OCI-LY7 (cell line): ENCODE data around the gene FFAR2. TPM values are rescaled to one million over a fixed set of nuclear protein-coding genes. Genes with fewer than 3 reads are reported as not detected.

Experiments
- BruUV-seq: library from RNA; stranded (reverse); fragments of 400-500 nt; replicated peaks from 2 replicates; lab custom pipeline; 2021; lab: Mats Ljungman, UMichigan
- CTCF ChIA-PET: fragments of 300-600 bp; sonication (Branson Sonifier 250); formaldehyde crosslinking; loops from one replicate; lab custom pipeline; 2022; ENCODE audit warnings: antibody characterized with exemption; ENCODE audit not compliant: unreplicated experiment; lab: Charles Lee
- POLR2A ChIA-PET: fragments of 300-600 bp; sonication (Branson Sonifier 250); formaldehyde crosslinking; loops from one replicate; lab custom pipeline; 2022; ENCODE audit warnings: antibody characterized with exemption; lab: Charles Lee
- DNase-seq: peaks from one replicate; pipeline ENCODE4 v3.0.0-alpha.2; 2015; ENCODE audit warnings: low spot score
- H2AFZ ChIP-seq: fragments of 200-600 bp; sonication (generic), shearing (Covaris generic); 2 replicates; pipeline ENCODE4 v1.6.1; 2014; ENCODE audit warnings: mild to moderate bottlenecking, antibody characterized with exemption, low read length, moderate library complexity
- H3K27ac ChIP-seq: fragments of 200-600 bp; sonication (generic); 2 replicates; pipeline ENCODE4 v1.5.1; 2014; ENCODE audit warnings: mixed run types, low read depth, mild to moderate bottlenecking, moderate library complexity, low read length, inconsistent platforms; ENCODE audit not compliant: poor library complexity, severe bottlenecking
- H3K36me3 ChIP-seq: fragments of 200-600 bp; sonication (generic); 2 replicates; pipeline ENCODE4 v1.6.1; 2014; ENCODE audit warnings: mild to moderate bottlenecking, antibody characterized with exemption, low read length, moderate library complexity, mixed read lengths; ENCODE audit not compliant: insufficient read depth
- H3K4me1 ChIP-seq: fragments of 200-600 bp; sonication (generic); 2 replicates; pipeline ENCODE4 v1.5.1; 2014; ENCODE audit warnings: mild to moderate bottlenecking, low read length; ENCODE audit not compliant: insufficient read depth, poor library complexity, severe bottlenecking
- H3K4me2 ChIP-seq: fragments of 200-600 bp; sonication (generic); 2 replicates; pipeline ENCODE4 v1.6.1; 2014; ENCODE audit warnings: mild to moderate bottlenecking, low read length
- H3K4me3 ChIP-seq: fragments of 200-600 bp; sonication (generic); 2 replicates; pipeline ENCODE4 v1.5.1; 2014; ENCODE audit warnings: mild to moderate bottlenecking, low read depth, low read length; ENCODE audit not compliant: poor library complexity, severe bottlenecking
- H3K79me2 ChIP-seq: fragments of 200-600 bp; sonication (generic); 2 replicates; pipeline ENCODE4 v1.6.1; 2016; ENCODE audit warnings: low read depth, mild to moderate bottlenecking, low read length, moderate library complexity, mixed read lengths; ENCODE audit not compliant: insufficient read depth
- H3K9me2 ChIP-seq: fragments of 200-600 bp; sonication (generic); 2 replicates; pipeline ENCODE4 v1.6.1; 2016; ENCODE audit warnings: mild to moderate bottlenecking, low read length, mixed read lengths; ENCODE audit not compliant: insufficient read depth
- H3K9me3 ChIP-seq: fragments of 200-600 bp; sonication (generic); 2 replicates; pipeline ENCODE4 v1.6.1; 2014; ENCODE audit warnings: mild to moderate bottlenecking, mixed run types, low read length, mixed read lengths
- H4K20me1 ChIP-seq: fragments of 200-600 bp; sonication (generic); 2 replicates; pipeline ENCODE4 v1.6.1; 2014; ENCODE audit warnings: mild to moderate bottlenecking, antibody characterized with exemption, low read length, moderate library complexity, mixed read lengths; ENCODE audit not compliant: insufficient read depth
- CTCF ChIP-seq: fragments of 200-600 bp; sonication (generic); conservative IDR thresholded peaks from 2 replicates; pipeline ENCODE4 v1.5.1; 2014; ENCODE audit warnings: mild to moderate bottlenecking, antibody characterized with exemption, low read length, moderate library complexity, mixed read lengths
- EZH2phosphoT487 ChIP-seq: fragments of 200-600 bp; sonication (generic); IDR thresholded peaks from 2 replicates; pipeline ENCODE4 v1.6.1; 2018; ENCODE audit warnings: low read depth, borderline replicate concordance, mild to moderate bottlenecking, mixed run types, antibody characterized with exemption, low read length, moderate library complexity, mixed read lengths
- intact Hi-C: fragments of 100-400 bp; cut with micrococcal nuclease; formaldehyde crosslinking; loops from one replicate; pipeline ENCODE4 v1.10.0; 2022; ENCODE audit not compliant: unreplicated experiment
- total RNA-seq, 2 experiments: library from RNA; depleted of rRNA in 1 of 2; stranded (reverse); fragments of >200 nt in 1 of 2; shearing (Covaris generic) in 1 of 2; gene quantifications; 2 replicates each; pipeline ENCODE4 v1.2.3, GENCODE V29; 2014 to 2022

Gene FFAR2
- total RNA-seq, 2 experiments from 2014 or later: not detected

- DNase-seq: no peak
- H3K36me3 ChIP-seq: no peaks in the 10 kb centered on the region
- no TSS peak for BruUV-seq
- no peaks in the 10 kb centered on the region for H3K79me2 ChIP-seq
- ChIA-PET POLR2A (no interaction called here), CTCF (no interaction called here)
- H4K20me1 ChIP-seq: no peaks in the 10 kb centered on the region
- TF ChIP-seq EZH2phosphoT487 (no peak), CTCF (no peak)
- H3K9me2 ChIP-seq: no peaks in the 10 kb centered on the region
- no peak overlapping the region for H3K4me3 ChIP-seq
- intact Hi-C loops: no loop called here
- no peak overlapping the region for H3K27ac ChIP-seq
- H3K4me1 ChIP-seq: no peaks in the 10 kb centered on the region
- no peak overlapping the region for H3K4me2 ChIP-seq
- no peak overlapping the region for H2AFZ ChIP-seq
- no peaks in the 10 kb centered on the region for H3K9me3 ChIP-seq
Observed at GRCh38 chr19:35498220-35498619, 50.2 kb downstream of the FFAR2 start.

GRCh38 chr19:35498984-35499527 is 51.0 kb downstream of the FFAR2 start:
- no peak overlapping the region for H2AFZ ChIP-seq
- BruUV-seq: no TSS peak
- TF ChIP-seq EZH2phosphoT487 (no peak), CTCF (no peak)
- no peak overlapping the region for H3K4me3 ChIP-seq
- H3K36me3 ChIP-seq: no peaks in the 10 kb centered on the region
- H3K4me2 ChIP-seq: no peak overlapping the region
- DNase-seq: no peak
- H3K9me3 ChIP-seq: no peaks in the 10 kb centered on the region
- no peaks in the 10 kb centered on the region for H4K20me1 ChIP-seq
- H3K4me1 ChIP-seq: no peaks in the 10 kb centered on the region
- POLR2A ChIA-PET: no interaction called here
- H3K79me2 ChIP-seq: no peaks in the 10 kb centered on the region
- CTCF ChIA-PET: no interaction called here
- H3K9me2 ChIP-seq: no peaks in the 10 kb centered on the region
- no peak overlapping the region for H3K27ac ChIP-seq
- intact Hi-C loops: no loop called here

DNA sequence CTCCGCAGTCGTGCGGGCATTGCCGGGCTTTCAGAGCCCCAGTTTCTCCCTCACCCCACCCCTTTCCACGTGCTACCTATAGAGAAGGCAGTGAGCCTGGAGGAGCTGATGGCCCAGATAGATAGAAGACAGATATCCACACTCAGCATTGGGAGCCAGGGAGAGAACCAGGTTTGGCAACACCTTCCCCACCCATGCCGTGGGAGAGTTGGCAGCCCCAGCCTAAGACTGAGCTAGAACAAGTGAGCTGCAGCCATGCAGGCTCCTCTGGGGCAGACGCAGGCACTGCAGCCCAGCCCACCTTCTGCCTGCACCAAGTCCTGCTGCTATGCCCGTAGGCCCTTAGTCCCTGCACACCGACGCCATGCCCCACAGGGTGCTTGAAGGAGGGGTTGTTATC is 52.6 kb downstream of the FFAR2 start:
- CTCF ChIA-PET: no interaction called here
- no peaks in the 10 kb centered on the region for H3K9me3 ChIP-seq
- intact Hi-C loops: no loop called here
- no peaks in the 10 kb centered on the region for H3K4me1 ChIP-seq
- POLR2A ChIA-PET: no interaction called here
- BruUV-seq: no TSS peak
- DNase-seq: no peak
- H3K79me2 ChIP-seq: no peaks in the 10 kb centered on the region
- no peak overlapping the region for H3K27ac ChIP-seq
- H3K4me2 ChIP-seq: no peak overlapping the region
- H4K20me1 ChIP-seq: no peaks in the 10 kb centered on the region
- H2AFZ ChIP-seq: no peak overlapping the region
- H3K9me2 ChIP-seq: no peaks in the 10 kb centered on the region
- H3K36me3 ChIP-seq: no peaks in the 10 kb centered on the region
- H3K4me3 ChIP-seq: no peak overlapping the region
- no peak for TF ChIP-seq CTCF
- no peak for TF ChIP-seq EZH2phosphoT487
